GM23338 (cell line): ENCODE measurements around the gene PTPRN2. TPM values are rescaled to one million over a fixed set of nuclear protein-coding genes. Genes with fewer than 3 reads are reported as not detected.

Source experiments
- ATAC-seq: fragments of 200-7000 bp; cut with Tn5 transposase; 3 replicates; pipeline ENCODE4 v1.9.1; 2020
- DNase-seq: peaks from one replicate; pipeline ENCODE4 v3.0.0-alpha.2; 2015; ENCODE audit warnings: low spot score
- H2AFZ ChIP-seq: fragments of 200-600 bp; sonication (generic); 2 replicates; pipeline ENCODE4 v1.8.0; 2016; ENCODE audit warnings: antibody characterized with exemption, mild to moderate bottlenecking, moderate library complexity
- H3F3A ChIP-seq: fragments of 200-600 bp; sonication (generic); replicated peaks from 2 replicates; pipeline ENCODE4 v1.8.0; 2017; ENCODE audit warnings: antibody characterized with exemption, mixed run types, low read depth
- H3K27ac ChIP-seq: fragments of 200-600 bp; sonication (generic); 2 replicates; pipeline ENCODE4 v1.6.1; 2016; ENCODE audit warnings: low read depth
- H3K27me3 ChIP-seq: fragments of 200-600 bp; sonication (generic); 2 replicates; pipeline ENCODE4 v1.8.0; 2016; ENCODE audit warnings: mild to moderate bottlenecking, mixed run types, moderate library complexity; ENCODE audit not compliant: insufficient read depth
- H3K36me3 ChIP-seq: fragments of 200-600 bp; sonication (generic); 2 replicates; pipeline ENCODE4 v1.8.0; 2016; ENCODE audit warnings: mild to moderate bottlenecking; ENCODE audit not compliant: insufficient read depth
- H3K4me1 ChIP-seq: fragments of 200-600 bp; sonication (generic); 2 replicates; pipeline ENCODE4 v1.8.0; 2016; ENCODE audit warnings: mild to moderate bottlenecking, moderate library complexity; ENCODE audit not compliant: insufficient read depth
- H3K4me2 ChIP-seq: fragments of 200-600 bp; sonication (generic); 2 replicates; pipeline ENCODE4 v1.7.1; 2017; ENCODE audit warnings: mixed run types
- H3K4me3 ChIP-seq: fragments of 200-600 bp; sonication (generic); 2 replicates; pipeline ENCODE4 v1.6.1; 2016; ENCODE audit warnings: mixed run types
- H3K79me2 ChIP-seq: fragments of 200-600 bp; sonication (generic); replicated peaks from 2 replicates; pipeline ENCODE4 v1.8.0; 2017; ENCODE audit warnings: mild to moderate bottlenecking; ENCODE audit not compliant: insufficient read depth
- H3K9me2 ChIP-seq: fragments of 200-600 bp; sonication (generic); 2 replicates; pipeline ENCODE4 v1.8.0; 2017; ENCODE audit not compliant: insufficient read depth
- H4K20me1 ChIP-seq: fragments of 200-600 bp; sonication (generic); replicated peaks from 2 replicates; pipeline ENCODE4 v1.8.0; 2017; ENCODE audit warnings: mild to moderate bottlenecking; ENCODE audit not compliant: insufficient read depth
- H3K27ac Mint-ChIP-seq: 2 replicates; pipeline ENCODE4 v1.8.0; 2020; ENCODE audit warnings: inconsistent platforms, mild to moderate bottlenecking, moderate library complexity, mixed read lengths
- H3K27me3 Mint-ChIP-seq: 3 replicates; pipeline ENCODE4 v1.8.0; 2022; ENCODE audit warnings: low read depth, mild to moderate bottlenecking, moderate library complexity, mixed read lengths, inconsistent platforms; ENCODE audit not compliant: insufficient read depth, poor library complexity
- H3K36me3 Mint-ChIP-seq: 3 replicates; pipeline ENCODE4 v1.8.0; 2021; ENCODE audit warnings: low read depth, mild to moderate bottlenecking, inconsistent platforms, moderate library complexity, mixed read lengths
- H3K4me1 Mint-ChIP-seq: 3 replicates; pipeline ENCODE4 v1.8.0; 2020; ENCODE audit warnings: mild to moderate bottlenecking, inconsistent platforms, mixed read lengths
- H3K4me3 Mint-ChIP-seq: 3 replicates; pipeline ENCODE4 v1.8.0; 2021; ENCODE audit warnings: moderate library complexity, mild to moderate bottlenecking, inconsistent platforms, mixed read lengths
- H3K9me3 Mint-ChIP-seq: 3 replicates; pipeline ENCODE4 v1.8.0; 2020; ENCODE audit warnings: moderate library complexity, mild to moderate bottlenecking, inconsistent platforms, mixed read lengths
- JUNB ChIP-seq: IDR thresholded peaks from one replicate; pipeline ENCODE4 v1.6.1; 2016; ENCODE audit warnings: antibody characterized with exemption; ENCODE audit not compliant: unreplicated experiment
- POLR2AphosphoS5 ChIP-seq: IDR thresholded peaks from 2 replicates; pipeline ENCODE4 v1.6.1; 2016; ENCODE audit warnings: antibody characterized with exemption, low read depth
- STAT1 ChIP-seq: IDR thresholded peaks from one replicate; pipeline ENCODE4 v1.6.1; 2016; ENCODE audit warnings: antibody characterized with exemption; ENCODE audit not compliant: unreplicated experiment
- ZNF114 ChIP-seq: fragments of 250-450 bp; sonication (Bioruptor Pico); IDR thresholded peaks from 2 replicates; pipeline ENCODE4 v1.5.0; 2020; ENCODE audit warnings: mild to moderate bottlenecking, moderate library complexity
- polyA plus RNA-seq: library from polyadenylated mRNA; unstranded; fragments of >200 nt; fragmentation: Nextera tagmentation; extraction: Ambion mirVana; gene quantifications from 2 replicates; pipeline ENCODE4 v1.2.1, GENCODE V29; 2016
- total RNA-seq: library from RNA; depleted of rRNA; stranded (reverse); fragments of >200 nt; shearing (Covaris generic); gene quantifications from 2 replicates; pipeline ENCODE4 v1.2.3, GENCODE V29; 2014
- TF ChIP-seq, protein P1 (sequence below): IDR thresholded peaks from one replicate; pipeline ENCODE4 v1.6.1; 2018; ENCODE audit warnings: antibody characterized with exemption; ENCODE audit not compliant: unreplicated experiment
- TF ChIP-seq, protein P2 (sequence below): fragments of 250-450 bp; sonication (Bioruptor Pico); IDR thresholded peaks from 2 replicates; pipeline ENCODE4 v1.5.0; 2020; ENCODE audit warnings: mild to moderate bottlenecking, moderate library complexity
- TF ChIP-seq, protein P3 (sequence below): IDR thresholded peaks from 2 replicates; pipeline ENCODE4 v1.6.1; 2016; ENCODE audit warnings: antibody characterized with exemption

Gene PTPRN2
- total and polyA plus RNA-seq, 2 experiments from 2014 or later = 0.87 to 4.0 TPM

DNA sequence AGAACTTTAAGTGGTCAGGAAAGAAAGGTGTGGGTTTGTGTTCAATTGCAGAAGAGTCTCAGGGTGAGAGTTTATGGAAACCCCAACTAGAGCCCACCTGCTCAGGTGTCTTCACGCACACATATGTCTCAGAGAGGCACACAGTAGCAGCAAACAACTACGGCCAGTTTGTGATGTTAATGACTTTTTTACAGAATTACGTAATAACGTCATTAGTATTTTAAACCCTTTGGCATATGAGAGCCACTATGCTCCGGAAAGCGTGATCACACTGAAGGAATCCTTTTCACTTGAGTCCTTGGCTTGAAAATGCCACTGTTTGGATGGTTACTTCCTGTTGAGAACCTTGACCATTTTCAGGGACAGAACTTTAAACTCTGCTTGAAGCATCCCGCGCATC, 204.0 kb downstream of the PTPRN2 start (continued):
- TF ChIP-seq, protein P1, sequence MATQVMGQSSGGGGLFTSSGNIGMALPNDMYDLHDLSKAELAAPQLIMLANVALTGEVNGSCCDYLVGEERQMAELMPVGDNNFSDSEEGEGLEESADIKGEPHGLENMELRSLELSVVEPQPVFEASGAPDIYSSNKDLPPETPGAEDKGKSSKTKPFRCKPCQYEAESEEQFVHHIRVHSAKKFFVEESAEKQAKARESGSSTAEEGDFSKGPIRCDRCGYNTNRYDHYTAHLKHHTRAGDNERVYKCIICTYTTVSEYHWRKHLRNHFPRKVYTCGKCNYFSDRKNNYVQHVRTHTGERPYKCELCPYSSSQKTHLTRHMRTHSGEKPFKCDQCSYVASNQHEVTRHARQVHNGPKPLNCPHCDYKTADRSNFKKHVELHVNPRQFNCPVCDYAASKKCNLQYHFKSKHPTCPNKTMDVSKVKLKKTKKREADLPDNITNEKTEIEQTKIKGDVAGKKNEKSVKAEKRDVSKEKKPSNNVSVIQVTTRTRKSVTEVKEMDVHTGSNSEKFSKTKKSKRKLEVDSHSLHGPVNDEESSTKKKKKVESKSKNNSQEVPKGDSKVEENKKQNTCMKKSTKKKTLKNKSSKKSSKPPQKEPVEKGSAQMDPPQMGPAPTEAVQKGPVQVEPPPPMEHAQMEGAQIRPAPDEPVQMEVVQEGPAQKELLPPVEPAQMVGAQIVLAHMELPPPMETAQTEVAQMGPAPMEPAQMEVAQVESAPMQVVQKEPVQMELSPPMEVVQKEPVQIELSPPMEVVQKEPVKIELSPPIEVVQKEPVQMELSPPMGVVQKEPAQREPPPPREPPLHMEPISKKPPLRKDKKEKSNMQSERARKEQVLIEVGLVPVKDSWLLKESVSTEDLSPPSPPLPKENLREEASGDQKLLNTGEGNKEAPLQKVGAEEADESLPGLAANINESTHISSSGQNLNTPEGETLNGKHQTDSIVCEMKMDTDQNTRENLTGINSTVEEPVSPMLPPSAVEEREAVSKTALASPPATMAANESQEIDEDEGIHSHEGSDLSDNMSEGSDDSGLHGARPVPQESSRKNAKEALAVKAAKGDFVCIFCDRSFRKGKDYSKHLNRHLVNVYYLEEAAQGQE = no peak
- TF ChIP-seq JUNB = no peak
- TF ChIP-seq, protein P2, sequence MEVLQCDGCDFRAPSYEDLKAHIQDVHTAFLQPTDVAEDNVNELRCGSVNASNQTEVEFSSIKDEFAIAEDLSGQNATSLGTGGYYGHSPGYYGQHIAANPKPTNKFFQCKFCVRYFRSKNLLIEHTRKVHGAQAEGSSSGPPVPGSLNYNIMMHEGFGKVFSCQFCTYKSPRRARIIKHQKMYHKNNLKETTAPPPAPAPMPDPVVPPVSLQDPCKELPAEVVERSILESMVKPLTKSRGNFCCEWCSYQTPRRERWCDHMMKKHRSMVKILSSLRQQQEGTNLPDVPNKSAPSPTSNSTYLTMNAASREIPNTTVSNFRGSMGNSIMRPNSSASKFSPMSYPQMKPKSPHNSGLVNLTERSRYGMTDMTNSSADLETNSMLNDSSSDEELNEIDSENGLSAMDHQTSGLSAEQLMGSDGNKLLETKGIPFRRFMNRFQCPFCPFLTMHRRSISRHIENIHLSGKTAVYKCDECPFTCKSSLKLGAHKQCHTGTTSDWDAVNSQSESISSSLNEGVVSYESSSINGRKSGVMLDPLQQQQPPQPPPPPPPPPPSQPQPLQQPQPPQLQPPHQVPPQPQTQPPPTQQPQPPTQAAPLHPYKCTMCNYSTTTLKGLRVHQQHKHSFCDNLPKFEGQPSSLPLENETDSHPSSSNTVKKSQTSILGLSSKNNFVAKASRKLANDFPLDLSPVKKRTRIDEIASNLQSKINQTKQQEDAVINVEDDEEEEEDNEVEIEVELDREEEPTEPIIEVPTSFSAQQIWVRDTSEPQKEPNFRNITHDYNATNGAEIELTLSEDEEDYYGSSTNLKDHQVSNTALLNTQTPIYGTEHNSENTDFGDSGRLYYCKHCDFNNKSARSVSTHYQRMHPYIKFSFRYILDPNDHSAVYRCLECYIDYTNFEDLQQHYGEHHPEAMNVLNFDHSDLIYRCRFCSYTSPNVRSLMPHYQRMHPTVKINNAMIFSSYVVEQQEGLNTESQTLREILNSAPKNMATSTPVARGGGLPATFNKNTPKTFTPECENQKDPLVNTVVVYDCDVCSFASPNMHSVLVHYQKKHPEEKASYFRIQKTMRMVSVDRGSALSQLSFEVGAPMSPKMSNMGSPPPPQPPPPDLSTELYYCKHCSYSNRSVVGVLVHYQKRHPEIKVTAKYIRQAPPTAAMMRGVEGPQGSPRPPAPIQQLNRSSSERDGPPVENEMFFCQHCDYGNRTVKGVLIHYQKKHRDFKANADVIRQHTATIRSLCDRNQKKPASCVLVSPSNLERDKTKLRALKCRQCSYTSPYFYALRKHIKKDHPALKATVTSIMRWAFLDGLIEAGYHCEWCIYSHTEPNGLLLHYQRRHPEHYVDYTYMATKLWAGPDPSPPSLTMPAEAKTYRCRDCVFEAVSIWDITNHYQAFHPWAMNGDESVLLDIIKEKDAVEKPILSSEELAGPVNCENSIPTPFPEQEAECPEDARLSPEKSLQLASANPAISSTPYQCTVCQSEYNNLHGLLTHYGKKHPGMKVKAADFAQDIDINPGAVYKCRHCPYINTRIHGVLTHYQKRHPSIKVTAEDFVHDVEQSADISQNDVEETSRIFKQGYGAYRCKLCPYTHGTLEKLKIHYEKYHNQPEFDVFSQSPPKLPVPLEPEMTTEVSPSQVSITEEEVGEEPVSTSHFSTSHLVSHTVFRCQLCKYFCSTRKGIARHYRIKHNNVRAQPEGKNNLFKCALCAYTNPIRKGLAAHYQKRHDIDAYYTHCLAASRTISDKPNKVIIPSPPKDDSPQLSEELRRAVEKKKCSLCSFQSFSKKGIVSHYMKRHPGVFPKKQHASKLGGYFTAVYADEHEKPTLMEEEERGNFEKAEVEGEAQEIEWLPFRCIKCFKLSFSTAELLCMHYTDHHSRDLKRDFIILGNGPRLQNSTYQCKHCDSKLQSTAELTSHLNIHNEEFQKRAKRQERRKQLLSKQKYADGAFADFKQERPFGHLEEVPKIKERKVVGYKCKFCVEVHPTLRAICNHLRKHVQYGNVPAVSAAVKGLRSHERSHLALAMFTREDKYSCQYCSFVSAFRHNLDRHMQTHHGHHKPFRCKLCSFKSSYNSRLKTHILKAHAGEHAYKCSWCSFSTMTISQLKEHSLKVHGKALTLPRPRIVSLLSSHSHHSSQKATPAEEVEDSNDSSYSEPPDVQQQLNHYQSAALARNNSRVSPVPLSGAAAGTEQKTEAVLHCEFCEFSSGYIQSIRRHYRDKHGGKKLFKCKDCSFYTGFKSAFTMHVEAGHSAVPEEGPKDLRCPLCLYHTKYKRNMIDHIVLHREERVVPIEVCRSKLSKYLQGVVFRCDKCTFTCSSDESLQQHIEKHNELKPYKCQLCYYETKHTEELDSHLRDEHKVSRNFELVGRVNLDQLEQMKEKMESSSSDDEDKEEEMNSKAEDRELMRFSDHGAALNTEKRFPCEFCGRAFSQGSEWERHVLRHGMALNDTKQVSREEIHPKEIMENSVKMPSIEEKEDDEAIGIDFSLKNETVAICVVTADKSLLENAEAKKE (CRISPR knock-in tag) = no peak

DNA sequence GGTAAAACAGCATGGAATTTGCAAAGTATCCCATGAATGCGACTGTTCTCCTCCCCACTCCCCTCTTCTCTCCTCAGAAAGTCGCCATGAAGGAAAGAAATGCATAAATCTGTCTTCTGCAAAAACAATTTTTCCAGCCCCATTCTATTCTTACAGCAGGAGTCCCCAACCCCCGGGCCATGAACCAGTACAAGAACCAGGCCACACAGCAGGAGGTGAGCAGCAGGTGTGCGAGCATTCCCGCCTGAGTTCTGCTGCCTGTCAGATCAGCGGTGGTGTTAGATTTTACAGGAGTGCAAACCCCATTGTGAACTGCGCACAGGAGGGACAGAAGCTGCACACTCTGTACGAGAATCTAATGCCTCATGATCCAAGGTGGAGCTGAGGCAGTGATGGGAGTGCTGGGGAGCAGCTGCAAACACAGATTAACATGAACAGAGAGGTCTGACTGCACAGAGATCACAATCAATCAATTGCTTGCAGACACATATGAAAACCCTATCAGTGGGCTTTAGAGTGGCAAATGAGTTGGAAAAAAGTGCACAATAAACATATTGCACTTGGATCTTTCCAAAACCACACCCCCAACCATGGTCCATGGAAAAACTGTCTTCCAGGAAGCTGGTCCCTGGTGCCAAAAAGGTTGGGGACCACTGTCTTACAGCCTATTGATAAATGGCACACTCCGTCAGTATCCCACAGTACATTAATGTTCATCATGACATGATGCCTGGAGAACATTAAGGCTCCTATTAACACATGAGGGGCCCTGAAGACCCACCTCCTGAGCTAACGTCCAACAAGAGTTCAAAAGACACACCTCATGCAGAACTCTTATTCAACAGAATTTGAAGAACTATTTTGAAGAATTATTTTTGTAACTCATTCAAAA, 205.0 kb downstream of the PTPRN2 start:
- no peak for ATAC-seq
- H3K27ac ChIP-seq = no peak overlapping the region
- TF ChIP-seq, protein P3, sequence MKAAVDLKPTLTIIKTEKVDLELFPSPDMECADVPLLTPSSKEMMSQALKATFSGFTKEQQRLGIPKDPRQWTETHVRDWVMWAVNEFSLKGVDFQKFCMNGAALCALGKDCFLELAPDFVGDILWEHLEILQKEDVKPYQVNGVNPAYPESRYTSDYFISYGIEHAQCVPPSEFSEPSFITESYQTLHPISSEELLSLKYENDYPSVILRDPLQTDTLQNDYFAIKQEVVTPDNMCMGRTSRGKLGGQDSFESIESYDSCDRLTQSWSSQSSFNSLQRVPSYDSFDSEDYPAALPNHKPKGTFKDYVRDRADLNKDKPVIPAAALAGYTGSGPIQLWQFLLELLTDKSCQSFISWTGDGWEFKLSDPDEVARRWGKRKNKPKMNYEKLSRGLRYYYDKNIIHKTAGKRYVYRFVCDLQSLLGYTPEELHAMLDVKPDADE = no peak
- TF ChIP-seq POLR2AphosphoS5 (no peak), ZNF114 (CRISPR knock-in tag) (no peak), STAT1 (no peak)
- TF ChIP-seq, protein P1 = no peak

More for the DNA sequence above, 205.0 kb downstream of the PTPRN2 start:
- H3K79me2 ChIP-seq = no peaks in the 10 kb centered on the region
- H3K4me2 ChIP-seq = no peak overlapping the region
- no peaks in the 10 kb centered on the region for H4K20me1 ChIP-seq
- no peaks in the 10 kb centered on the region; the same call in 2 of the 3 replicates for H3K4me1 Mint-ChIP-seq
- H3K4me1 ChIP-seq = no peaks in the 10 kb centered on the region
- H3K4me3 ChIP-seq = no peak overlapping the region
- H3K36me3 ChIP-seq = no peaks in the 10 kb centered on the region
- peaks cover 96% of the 10 kb centered on the region for H3K9me3 Mint-ChIP-seq
- H3K27ac Mint-ChIP-seq = no peak overlapping the region
- H3K9me2 ChIP-seq = no peaks in the 10 kb centered on the region
- H3K27me3 ChIP-seq = no peaks in the 10 kb centered on the region
- no peak overlapping the region for H2AFZ ChIP-seq
- no peak for DNase-seq
- no peak overlapping the region for H3K4me3 Mint-ChIP-seq
- peaks cover 38% of the 10 kb centered on the region for H3K36me3 Mint-ChIP-seq
- H3K27me3 Mint-ChIP-seq = peaks cover 9% of the 10 kb centered on the region
- no peaks in the 10 kb centered on the region for H3F3A ChIP-seq
